RPMI7951 (cell line): Measurements from ENCODE around the gene SNTB2. TPM values are rescaled to one million over a fixed set of nuclear protein-coding genes. Genes with fewer than 3 reads are reported as not detected.
"Not testable (repeated sequence)": the region's sequence is repeated elsewhere in the genome, so short reads cannot be mapped to it uniquely, and the experiment has no call there.

Source experiments
- DNase-seq: peaks from one replicate; pipeline ENCODE4 v3.0.0-alpha.2; 2012; ENCODE audit warnings: low read depth
- total RNA-seq: library from RNA; depleted of rRNA; stranded (reverse); fragments of >200 nt; shearing (Covaris generic); gene quantifications from 2 replicates; pipeline ENCODE4 v1.2.3, GENCODE V29; 2014

SNTB2 gene
- total RNA-seq, 1 experiment from 2014 or later = 26.2 TPM

DNA sequence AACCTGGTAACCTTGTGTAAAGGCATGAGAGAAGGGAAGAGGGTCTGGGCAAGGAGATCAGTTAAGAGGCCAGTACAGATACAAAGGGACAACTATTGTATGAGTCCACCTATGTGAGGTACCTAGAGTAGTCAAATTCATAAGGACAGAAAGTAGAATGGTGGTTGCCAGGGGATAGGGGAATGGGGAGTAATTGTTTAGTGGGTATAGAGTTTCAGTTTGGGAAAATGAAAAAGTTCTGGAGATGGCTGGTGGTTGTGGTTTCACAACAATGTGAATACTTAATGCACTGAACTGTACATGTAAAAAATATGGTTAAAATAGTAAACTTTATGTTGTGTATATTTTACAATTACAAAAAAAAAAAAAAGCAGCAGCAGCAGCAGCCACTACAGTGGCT is 49.4 kb downstream of the SNTB2 start:
- DNase-seq = no peak

DNA sequence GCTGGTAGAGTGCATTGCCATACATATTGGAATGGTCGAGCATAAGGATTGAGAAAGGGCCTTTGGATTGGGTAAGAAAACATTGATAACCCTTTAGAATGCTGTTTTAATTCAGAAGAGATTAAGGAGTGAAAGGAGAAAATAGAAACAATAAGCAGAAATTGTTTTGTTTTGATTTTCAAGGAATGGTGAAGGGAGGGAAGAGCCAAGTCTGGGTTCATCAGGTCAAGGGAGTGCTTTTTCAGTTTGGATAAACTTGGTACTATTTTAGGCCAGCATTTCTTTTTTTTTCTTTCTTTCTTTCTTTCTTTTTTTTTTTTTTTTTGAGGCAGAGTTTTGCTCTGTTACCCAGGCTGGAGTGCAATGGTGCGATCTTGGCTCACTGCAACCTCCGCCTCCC is 50.3 kb downstream of the SNTB2 start:
- DNase-seq = no peak

DNA sequence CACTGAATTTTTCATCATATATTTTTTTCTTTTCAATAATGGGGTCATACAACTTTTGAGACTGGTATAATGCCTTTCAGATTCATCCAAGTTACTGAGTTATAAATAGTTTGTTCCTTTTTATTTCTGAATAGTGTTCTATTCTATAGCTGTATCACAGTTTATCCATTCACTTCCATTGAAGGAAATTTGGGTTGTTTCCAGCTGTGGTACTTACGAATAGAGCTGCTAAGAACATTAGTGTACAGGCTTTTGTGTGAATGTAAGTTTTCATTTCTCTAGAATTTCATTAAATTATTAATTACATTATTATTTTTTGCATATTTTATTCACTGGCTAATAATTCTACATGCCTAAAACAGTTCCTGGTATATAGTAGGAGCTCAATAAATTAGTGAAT is 52.9 kb downstream of the SNTB2 start:
- DNase-seq = no peak

DNA sequence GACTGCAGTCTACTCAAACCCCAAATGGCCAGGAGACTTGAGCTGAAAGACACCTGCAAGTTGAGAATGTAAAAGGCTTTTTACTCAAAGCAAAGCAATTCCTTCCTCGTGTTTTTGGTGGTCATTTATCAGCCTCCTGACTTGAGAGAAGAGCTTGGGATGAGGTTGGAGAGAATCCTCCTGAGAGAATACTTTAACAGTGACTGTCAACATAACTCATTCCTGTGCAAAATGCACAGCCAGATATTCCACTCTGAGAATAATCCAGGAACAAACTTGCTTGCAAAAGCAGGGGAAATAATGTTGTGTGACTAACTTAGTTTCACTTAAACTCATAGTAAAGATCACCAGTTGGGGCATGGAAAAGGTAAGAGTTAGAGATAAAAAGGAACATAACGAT is 53.4 kb downstream of the SNTB2 start:
- no peak for DNase-seq

DNA sequence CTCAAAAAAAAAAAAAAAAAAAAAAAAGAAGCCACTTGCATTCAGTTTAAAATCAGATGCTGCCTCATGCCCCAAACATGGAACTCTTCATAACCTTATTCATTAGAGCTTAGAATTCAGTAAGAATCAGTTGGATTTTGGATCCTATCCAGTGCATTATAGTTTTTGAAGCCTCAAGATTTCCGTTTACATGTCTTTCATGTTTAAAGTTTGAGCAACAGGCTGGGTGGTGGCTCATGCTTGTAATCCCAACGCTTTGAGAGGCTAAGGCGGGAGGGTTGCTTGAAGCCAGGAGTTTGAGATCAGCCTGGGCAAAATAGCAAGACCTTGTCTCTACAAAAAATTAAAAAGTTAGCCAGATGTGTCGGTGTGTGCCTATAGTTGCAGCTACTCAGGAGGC is 55.0 kb downstream of the SNTB2 start:
- no peak for DNase-seq

DNA sequence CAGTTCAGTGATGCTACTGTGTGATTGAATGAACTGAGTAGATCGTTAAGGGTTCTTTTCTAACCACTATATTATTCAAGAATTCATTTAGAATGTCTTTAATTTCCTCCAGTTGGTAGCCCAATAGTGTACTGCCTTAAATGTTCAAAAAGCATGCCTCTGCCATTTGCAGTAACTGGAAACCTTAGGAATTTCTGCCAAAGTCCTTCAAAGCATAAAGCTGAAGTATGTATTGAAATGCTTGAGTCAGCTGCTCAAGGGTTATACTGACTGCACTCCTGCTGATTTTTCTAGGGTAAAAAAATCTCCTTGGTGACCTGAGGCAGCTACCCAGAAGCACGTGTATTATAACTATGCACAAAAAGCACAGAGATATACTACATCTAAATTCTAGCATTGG is 56.5 kb downstream of the SNTB2 start:
- DNase-seq = no peak

DNA sequence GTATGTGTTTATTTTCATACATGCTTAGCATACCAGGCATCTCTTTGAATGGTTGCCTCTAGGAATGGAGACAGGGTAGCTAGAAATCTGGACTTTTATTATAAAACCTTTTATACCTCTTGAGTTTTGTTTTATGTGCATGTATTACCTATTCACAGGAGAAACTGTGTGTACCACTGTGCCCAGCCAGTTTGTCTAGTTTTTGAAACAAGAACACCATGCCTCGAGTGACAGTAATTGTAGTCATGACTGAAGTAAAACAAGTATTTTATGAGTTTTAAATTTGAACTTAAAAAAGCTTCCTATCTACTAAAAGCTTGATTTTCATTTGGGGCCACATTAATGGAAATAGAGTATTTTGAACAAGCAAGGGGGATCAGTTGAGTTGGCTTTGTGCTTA is 57.4 kb downstream of the SNTB2 start:
- no peak for DNase-seq

DNA sequence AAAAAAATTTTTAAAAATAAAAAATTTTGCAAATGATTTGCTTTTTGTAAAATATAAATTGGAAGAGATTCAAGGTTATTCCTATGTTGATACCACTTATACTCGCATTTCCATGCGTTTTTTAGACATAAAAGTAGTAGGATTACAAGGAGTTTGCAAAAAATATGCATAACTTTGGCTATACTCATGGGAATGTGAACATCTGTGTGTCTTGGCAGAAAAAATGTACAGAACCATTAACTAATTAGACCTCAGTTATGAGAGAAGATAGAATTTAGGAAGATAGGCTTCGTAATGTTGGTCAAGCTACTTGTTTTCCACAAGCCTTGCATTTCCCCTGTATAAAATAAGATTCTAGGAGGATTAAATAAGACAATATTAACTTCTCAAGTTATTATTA is 63.1 kb downstream of the SNTB2 start:
- no peak for DNase-seq

DNA sequence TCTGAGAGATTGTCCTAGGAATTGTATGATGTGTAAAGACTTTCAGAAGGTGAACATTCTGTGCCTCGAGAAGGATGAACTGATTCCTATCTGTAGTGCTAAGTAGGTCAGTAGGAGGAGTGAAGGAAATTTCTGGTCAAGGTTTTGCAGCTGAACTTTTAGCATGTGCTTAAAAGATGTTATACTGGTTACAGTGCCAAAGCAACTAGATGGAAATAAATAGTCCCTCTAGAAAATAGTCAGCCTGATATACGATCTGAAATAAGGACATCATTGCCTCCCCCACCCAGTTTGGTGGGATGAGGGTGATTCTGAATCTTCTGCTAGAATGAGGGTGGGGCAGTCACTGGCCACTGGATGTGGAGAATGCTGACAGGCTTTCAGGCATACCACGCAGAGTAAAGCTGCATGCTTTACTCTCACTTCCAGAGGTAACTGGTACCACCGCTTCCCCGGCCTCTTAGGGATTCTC is 66.9 kb downstream of the SNTB2 start:
- no peak for DNase-seq

DNA sequence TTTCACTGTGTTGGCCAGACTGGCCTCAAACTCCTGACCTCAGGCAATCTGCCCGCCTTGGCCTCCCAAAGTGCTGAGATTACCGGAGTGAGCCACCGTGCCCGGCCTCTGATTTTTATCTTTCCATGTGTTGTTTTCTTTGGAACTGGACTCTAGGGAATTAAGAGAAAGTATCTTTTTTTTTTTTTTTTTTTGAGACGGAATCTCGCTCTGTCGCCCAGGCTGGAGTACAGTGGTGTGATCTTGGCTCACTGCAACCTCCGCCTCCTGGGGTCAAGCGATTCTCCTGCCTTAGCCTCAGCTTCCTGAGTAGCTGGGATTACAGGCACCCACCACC is 72.4 kb downstream of the SNTB2 start:
- not testable (repeated sequence) for DNase-seq

DNA sequence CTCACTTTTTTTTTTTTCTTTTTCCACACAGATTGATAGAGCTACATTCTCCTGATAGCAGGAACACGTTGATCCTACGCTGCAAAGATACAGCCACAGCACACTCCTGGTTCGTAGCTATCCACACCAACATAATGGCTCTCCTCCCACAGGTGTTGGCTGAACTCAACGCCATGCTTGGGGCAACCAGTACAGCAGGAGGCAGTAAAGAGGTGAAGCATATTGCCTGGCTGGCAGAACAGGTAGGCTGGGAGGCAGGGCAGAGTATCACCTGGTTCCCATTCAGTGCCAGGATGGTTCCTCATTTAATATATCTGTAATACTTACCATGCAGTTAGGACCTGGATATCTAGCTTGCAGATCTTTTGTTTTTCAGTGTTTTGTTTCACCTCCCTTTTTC is 73.1 kb downstream of the SNTB2 start:
- no peak for DNase-seq

DNA sequence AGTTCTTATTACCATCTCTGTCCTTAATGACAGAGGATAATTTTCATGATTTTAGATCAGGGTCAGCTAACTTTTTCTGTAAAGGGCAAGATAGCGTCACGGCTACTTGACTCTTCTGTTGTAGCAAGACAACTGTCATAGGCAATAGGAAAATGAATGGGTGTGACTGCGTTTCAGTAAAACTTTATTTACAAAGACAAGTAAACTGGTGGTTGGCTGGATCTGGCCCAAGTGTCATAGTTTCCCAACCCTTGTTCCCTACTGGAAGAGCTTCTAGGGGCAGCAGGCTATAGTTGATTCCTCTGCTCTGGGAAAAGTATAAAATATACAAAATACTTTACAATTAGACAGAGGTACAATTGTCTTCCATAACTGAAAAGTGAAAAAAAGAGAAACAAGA is 73.5 kb downstream of the SNTB2 start:
- no peak for DNase-seq

DNA sequence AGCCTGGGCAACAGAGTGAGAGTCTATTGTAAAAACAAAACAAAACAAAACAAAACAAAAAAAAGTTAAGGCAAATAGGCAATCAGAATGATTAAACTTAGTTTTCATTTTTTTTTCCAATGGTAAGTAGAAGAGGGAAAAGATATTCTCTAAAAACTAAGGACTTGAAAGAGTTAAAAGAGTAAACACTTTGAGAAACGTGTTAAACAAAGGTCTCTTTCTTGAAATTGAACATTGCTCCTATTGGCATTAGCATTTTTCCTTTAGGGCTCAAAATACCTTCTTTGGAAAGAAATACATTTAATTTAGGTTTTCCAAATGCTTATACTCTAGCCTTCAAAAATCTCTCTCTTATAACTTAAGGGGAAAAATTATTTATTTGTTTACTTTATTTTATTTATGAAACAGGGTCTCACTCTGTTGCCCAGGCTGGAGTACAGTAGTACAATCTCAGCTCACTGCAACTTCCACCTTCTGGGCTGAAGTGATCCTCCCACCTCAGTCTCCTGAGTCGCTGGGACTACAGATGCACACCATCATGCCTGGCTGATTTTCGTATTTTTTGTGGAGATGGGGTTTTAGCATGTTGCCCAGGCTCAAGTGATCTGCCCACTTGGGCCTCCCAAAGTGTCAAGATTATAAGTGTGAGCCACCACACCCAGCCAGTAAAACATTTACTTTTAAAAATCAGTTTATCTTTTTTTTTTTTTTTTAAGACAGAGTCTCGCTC is 79.5 kb downstream of the SNTB2 start:
- DNase-seq = no peak

DNA sequence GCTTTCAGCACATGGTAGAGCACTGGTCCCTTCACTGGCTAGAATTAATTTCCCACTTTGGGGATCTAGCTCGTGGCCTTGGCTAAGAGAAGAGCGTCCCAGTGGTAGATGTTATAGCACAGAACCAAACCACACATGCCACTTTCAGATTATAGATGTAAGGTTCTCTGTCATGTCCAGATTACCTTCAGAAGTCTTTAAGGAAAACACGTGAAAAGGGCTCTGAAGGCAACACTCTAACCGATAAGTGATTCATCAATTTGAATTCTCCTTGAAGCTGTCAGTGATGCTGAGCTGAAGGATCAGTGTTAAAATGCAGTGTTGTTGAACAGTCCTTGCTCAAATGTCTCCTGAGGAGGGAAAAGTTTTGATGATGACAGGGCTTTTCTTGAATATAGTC is 80.7 kb downstream of the SNTB2 start:
- DNase-seq = no peak

DNA sequence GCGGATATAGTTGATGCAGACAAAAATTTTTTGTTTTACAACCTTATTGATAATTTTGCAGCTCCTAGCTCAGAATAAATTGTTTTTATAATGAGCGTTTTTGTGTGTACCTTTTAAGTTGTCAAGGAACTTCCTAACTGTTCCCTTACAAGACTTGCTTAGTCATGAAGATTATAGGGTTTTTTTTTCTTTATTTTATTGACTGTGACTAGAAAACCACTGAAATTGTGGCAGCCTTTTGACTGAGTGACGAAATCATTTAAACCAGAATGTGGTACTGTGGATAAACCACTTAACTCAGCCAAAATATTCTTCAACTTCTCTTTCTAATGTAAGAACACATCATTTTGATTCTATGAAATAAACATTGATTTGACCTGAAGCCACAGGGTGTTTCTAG is 83.4 kb downstream of the SNTB2 start:
- DNase-seq = no peak

DNA sequence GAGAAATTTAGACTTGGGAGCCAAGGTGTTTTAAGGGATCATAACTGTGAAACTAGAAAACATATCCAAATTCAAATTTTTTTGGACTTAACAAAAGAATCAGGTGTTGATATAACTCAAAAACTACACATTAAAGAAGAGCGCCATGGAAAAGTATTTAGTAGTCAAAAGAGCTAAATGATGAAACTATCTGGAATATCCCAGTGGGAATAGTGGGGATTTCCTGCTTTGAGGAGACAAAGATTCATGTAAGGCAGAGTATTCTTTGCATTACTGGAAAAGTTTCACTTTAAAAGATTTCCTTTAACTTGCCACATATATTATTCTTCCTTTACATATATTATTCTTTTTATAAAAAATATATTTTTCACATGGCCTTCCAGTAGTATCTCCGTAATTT is 83.9 kb downstream of the SNTB2 start:
- no peak for DNase-seq

DNA sequence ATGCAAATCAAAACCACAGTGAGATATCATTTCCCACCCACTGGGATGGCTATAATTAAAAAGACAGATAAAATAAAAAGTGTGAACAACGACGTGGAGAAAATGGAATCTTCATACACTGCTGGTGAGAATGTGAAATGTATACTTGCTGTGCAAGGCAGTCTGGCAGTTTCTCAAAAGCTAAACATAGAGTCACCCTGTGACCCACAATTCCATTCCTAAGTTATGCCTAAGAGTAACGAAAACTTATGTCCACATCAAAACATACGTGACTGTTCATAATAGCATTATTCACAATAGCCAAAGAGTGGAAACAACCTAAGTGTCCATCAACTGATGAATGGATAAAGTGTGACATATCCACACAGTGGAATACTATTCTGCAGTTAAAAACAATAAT is 86.0 kb downstream of the SNTB2 start:
- DNase-seq = no peak

DNA sequence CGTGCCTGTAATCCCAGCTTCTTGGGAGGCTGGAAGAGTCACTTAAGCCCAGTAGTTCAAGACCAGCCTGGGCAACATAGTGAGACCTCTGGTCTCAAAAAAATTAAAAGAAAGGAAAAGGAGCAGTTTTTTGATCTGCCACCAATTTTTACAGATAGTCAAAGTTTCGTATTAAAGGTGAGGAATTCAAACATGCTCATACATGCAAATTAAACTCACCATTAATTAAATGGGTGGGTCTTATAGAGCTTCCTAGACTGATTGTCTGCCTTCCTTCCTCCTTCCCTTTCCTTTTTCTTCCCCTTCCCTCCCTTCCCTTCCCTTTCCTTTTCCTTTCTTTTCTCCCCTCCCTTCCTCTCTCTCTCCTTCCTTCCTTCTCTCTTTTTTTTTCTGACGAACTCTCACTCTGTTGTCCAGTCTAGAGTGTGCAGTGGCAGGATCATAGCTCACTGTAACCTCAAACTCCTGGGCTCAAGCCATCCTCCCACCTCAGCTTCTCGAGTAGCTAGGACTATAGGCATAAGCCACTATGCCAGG is 87.8 kb downstream of the SNTB2 start:
- peak; percentile 40 for DNase-seq

DNA sequence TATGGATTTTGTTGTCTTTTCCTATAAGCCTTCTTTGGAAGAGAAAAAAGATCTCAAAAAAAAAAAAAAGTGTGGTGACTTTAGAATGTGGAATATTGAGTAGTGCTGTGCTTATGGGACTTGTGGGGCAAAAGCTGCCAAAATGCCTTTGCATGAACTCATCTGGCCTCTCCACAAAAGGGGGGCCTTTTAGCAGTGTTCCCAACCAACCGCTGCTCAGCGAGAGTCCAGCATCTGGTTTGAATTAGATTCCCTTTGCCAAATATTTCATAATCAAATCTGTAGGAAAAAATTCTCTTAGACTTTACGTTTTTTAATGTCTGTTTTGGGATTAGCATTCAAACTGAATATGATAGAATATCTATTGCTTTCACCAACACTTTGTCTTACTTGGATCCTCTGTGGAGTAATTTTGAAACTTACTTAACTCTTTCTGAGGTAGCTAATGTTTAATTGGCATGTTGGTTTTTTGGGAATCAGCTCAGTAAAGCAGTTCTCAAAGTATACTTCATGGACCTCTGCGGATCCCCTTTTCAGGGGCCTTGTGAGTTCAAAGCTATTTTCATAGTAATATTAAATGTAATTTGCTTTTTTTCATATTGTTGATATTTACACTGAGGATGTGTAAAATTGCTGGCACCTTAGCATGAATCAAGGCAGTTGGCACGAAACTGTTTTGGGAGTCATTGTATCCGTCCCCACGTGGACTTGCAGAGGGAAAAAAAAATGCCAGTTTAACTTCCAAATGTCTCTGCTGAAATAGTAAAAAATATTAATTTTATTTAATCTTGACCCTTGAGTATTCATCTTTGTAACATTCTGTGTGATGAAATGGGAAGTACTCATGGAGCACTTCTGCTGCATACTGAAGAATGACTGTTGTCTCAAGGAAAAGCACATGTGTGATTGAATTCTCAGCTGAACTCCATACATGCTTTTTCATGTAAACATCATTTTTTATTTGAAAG is 89.5 kb downstream of the SNTB2 start:
- peak; percentile 94 for DNase-seq

DNA sequence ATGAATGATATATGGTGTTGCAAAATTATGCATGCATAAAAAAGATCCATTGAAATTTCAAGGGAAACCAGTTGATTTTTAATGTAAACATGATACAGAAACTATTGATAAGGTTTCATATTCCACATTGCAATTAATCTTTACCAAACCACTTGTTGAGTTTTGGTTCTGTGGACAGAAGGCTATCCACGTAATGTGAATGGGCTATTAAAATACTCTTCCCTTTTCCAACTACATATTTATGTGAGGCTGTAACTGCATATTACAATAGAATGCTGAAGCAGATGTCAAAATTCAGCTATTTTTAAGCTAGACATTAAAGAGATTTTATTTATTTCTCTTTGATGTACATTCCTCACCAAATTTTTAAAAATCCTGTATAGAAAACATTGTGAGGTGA is 90.4 kb downstream of the SNTB2 start:
- DNase-seq = no peak

DNA sequence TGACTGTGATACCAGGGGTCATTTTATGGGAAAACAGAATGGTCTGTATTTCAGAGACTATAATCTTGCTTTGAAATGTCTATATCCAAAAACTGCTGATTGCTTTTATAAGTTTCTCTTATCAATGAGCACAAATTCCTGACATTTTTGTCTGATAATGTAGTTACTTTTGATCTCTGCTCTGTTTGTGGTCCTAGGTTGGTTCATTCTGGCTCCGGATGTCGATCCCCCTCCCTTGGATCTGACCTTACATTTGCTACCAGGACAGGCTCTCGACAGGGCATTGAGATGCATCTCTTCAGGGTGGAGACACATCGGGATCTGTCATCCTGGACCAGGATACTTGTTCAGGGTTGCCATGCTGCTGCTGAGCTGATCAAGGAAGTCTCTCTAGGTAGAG is 96.9 kb downstream of the SNTB2 start:
- no peak for DNase-seq

DNA sequence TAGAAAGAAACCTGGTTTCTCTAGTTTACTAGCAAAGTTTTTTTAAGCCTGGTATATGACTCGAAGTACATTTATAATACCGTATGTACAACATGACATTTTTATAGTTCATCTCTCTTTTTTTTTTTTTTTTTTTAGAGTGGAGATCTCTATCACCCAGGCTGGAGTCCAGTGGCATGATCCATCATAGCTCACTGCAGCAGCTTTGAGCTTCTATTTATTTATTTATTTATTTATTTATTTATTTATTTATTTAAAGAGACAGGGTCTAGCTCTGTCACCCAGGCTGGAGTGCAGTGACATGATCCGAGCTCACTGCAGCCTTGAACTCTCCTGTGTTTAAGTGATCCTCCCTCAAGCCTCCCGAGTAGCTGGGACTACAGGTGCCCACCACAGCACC is 98.3 kb downstream of the SNTB2 start:
- DNase-seq = no peak
